ENCODE results near the gene FPR3. TPM values are rescaled to one million over a fixed set of nuclear protein-coding genes. Genes with fewer than 3 reads are reported as not detected.

The FPR3 gene
- total and polyA plus RNA-seq, 7 donors, result 1.6 to 25.9 (median 4.6) TPM

GRCh38 chr19:51751655-51752054 is 43.3 kb upstream of the FPR3 start, which contains the start of gene FPR1:
TSS of gene FPR1 (minus strand) at chr19:51751878. CDS start at chr19:51746994, 4,884 bp downstream.
- 13 to 80% methylated on average over 2 of the region's 2 CpGs for WGBS, 2 donors
- peak within 1 kb of the TSS in 2 of 4 donors; percentile 3 to 34 for H3K27ac ChIP-seq
- DNase-seq, result no peak
- intact Hi-C loops (cut with DNase I), result no loop called here
- no peaks in the 10 kb centered on the region for H3K36me3 ChIP-seq
- H3K9me3 ChIP-seq, result no peaks in the 10 kb centered on the region
- no peaks in the 10 kb centered on the region for H3K4me1 ChIP-seq
- no peaks in the 10 kb centered on the region for H3K27me3 ChIP-seq
- TF ChIP-seq EP300 (IDR thresholded peaks at IDR 0.05) (no peak), POLR2AphosphoS5 (IDR thresholded peaks at IDR 0.05) (peak in 3 of 4 donors; percentile 34 to 49 (median 44))
- peak within 1 kb of the TSS in 2 of 4 donors; percentile 13 to 23 for H3K4me3 ChIP-seq

GRCh38 chr19:51754109-51754508 is 40.8 kb upstream of the FPR3 start:
- intact Hi-C loops (cut with DNase I), result no loop called here
- DNase-seq, result no peak
- no peaks in the 10 kb centered on the region for H3K36me3 ChIP-seq
- TF ChIP-seq POLR2AphosphoS5 (IDR thresholded peaks at IDR 0.05) (peak in 1 of 4 donors; percentile 36), CTCF (IDR thresholded peaks at IDR 0.05) (no peak)
- no peaks in the 10 kb centered on the region for H3K4me1 ChIP-seq
- 87 to 89% methylated on average over 6 of the region's 6 CpGs for WGBS, 2 donors
- H3K9me3 ChIP-seq, result no peaks in the 10 kb centered on the region
- H3K27ac ChIP-seq, result peak overlapping the region in 3 of 4 donors; percentile 5 to 33 (median 27)
- no peaks in the 10 kb centered on the region for H3K27me3 ChIP-seq
- H3K4me3 ChIP-seq, result no peak overlapping the region

- intact Hi-C loops (cut with DNase I), result no loop called here
- H3K27me3 ChIP-seq, result no peaks in the 10 kb centered on the region
- no peak for TF ChIP-seq POLR2A (IDR thresholded peaks at IDR 0.05)
- H3K9me3 ChIP-seq, result no peaks in the 10 kb centered on the region
- WGBS, 2 donors, result 77 to 85% methylated on average over 4 of the region's 4 CpGs
- peak overlapping the region in 2 of 4 donors; percentile 4 to 33 for H3K27ac ChIP-seq
- H3K36me3 ChIP-seq, result no peaks in the 10 kb centered on the region
- no peak overlapping the region for H3K4me3 ChIP-seq
- no peak for DNase-seq
- H3K4me1 ChIP-seq, result no peaks in the 10 kb centered on the region
Measured at GRCh38 chr19:51754770-51755169, 40.2 kb upstream of the FPR3 start.

- no peak for DNase-seq
- no peaks in the 10 kb centered on the region for H3K9me3 ChIP-seq
- intact Hi-C loops (cut with DNase I), result no loop called here
- H3K27ac ChIP-seq, result no peak overlapping the region
- no peaks in the 10 kb centered on the region for H3K4me1 ChIP-seq
- WGBS, 2 donors, result 87 to 88% methylated on average over 7 of the region's 7 CpGs
- H3K36me3 ChIP-seq, result no peaks in the 10 kb centered on the region
- no peak overlapping the region for H3K4me3 ChIP-seq
- TF ChIP-seq POLR2A (IDR thresholded peaks at IDR 0.05) (no peak), EP300 (IDR thresholded peaks at IDR 0.05) (no peak), CTCF (IDR thresholded peaks at IDR 0.05) (no peak), POLR2AphosphoS5 (IDR thresholded peaks at IDR 0.05) (no peak)
- peaks cover 0 to 2% (median 0%) of the 10 kb centered on the region in 3 donors for H3K27me3 ChIP-seq
Measured at GRCh38 chr19:51755571-51755970, 39.4 kb upstream of the FPR3 start.

- no peak within 1 kb of the TSS for H3K27ac ChIP-seq
- 60 to 68% methylated on average over 8 of the region's 8 CpGs for WGBS, 2 donors
- H3K4me1 ChIP-seq, result no peaks in the 10 kb centered on the region
- DNase-seq, result no peak
- H3K9me3 ChIP-seq, result no peaks in the 10 kb centered on the region
- H3K4me3 ChIP-seq, result no peak within 1 kb of the TSS
- no peak for TF ChIP-seq CTCF (IDR thresholded peaks at IDR 0.05)
- TF ChIP-seq EP300 (IDR thresholded peaks at IDR 0.05), result no peak
- no peak for TF ChIP-seq POLR2AphosphoS5 (IDR thresholded peaks at IDR 0.05)
- no peak for TF ChIP-seq POLR2A (IDR thresholded peaks at IDR 0.05)
- intact Hi-C loops (cut with DNase I), result no loop called here
- peaks cover 0 to 14% (median 0%) of the 10 kb centered on the region in 3 donors for H3K27me3 ChIP-seq
- H3K36me3 ChIP-seq, result no peaks in the 10 kb centered on the region
Measured at GRCh38 chr19:51760697-51761356, 34.1 kb upstream of the FPR3 start, which contains the start of gene FPR2. TSS of gene FPR2 (plus strand) at chr19:51761180. CDS start at chr19:51768659, 7,479 bp downstream.

Data from sigmoid colon (tissue), 7 donors.